GM21786 (cell line): ENCODE measurements around the gene COG2.

Experiments
- ATAC-seq: cut with Tn5 transposase; IDR thresholded peaks from one replicate; pipeline ENCODE4 v1.9.1; 2021; ENCODE audit not compliant: unreplicated experiment

COG2 gene

DNA sequence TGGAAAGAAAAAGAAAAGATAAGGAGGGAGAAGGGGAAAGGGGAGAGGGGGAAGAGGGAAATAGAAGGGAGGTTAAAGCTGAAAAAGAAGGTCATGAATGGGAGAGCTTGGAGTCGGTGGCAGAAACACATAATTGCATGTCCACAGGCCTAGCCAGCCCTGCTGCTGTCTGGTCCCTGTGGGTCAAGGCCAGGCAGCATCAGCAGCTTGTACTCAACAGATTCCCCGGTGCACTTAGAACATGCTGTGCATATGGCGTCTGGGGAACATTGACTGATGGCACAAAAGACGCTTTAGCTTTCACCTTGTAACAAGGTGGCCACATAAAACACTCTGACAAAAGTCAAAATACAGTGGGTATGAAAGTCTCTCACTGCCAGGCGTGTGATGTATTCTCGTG is 25.9 kb downstream of the COG2 start:
- ATAC-seq = no peak

DNA sequence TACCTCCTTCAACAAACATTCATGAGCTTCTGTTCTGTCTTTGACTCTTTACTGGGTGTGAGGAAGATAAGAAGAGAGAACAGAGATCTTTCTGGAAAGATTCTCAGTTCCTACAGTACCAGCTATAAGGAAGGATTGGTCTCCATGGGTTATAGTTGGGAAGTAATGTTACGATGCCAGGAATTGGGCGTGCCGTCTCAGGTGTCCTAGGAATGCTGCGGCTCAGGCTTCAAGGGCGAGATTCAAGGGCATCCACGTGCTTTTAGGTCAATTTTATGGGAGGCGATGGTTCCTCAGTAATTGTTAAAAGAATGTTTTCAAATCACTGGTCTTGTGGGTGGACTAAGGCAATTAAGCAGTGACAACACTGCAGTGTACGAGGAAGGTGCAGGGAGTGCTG is 27.3 kb downstream of the COG2 start:
- ATAC-seq = no peak

DNA sequence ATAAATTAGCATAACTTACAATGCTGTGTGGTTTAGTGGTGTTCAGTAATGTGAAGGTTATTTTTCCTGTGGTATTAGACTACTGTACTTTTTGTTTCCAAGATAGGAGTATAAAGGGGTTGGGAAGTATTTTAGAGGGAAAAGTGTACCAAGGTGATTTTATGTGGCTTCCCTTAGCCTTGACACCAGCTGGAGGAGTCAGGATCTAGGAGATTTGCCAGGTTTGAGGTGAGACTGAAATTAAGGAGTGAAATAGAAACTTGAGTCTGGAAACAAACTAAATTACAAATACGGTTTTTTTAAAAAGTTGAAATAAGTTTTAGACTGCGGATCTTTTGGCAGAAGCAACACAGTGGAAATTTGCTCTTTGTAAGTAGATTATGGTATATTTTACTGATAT is 32.3 kb downstream of the COG2 start:
- no peak for ATAC-seq

DNA sequence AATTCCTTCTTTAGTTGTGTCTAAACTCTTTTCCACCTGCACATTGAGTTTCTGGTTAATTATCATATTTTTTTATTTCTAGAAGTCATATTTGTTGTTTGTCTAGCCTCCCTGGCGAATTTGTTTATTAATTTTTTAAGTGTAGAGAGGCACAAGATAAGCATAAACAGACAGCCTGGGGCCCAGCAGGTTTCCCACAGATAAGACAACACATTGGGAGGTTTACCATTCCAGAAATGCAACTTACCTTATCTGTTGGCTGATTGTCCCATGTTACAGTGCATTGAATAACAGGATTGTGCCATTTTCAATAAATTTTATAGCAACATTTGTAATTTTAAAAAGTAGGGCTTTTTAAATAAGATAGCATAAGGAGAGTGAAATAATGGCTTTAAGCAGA is 34.9 kb downstream of the COG2 start:
- no peak for ATAC-seq

DNA sequence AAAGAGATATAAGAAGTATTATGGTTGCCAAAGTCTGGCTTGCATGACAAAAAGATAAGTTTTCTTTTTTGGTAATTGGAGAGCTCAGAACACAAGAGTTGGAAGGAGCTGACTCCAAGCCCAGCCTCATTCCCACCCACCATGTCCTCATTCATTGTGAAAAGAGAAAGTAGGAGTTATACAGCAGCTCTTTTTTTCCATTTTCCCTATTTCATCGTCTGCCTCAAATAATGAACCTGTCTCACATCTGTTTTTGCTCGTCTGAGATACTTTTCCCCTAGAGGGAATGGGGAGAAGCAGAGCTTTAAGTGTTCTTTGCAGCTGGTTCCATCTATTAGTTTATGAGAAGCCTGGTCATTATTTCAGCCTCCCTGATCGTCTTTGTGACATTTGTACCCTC is 36.9 kb downstream of the COG2 start:
- no peak for ATAC-seq

DNA sequence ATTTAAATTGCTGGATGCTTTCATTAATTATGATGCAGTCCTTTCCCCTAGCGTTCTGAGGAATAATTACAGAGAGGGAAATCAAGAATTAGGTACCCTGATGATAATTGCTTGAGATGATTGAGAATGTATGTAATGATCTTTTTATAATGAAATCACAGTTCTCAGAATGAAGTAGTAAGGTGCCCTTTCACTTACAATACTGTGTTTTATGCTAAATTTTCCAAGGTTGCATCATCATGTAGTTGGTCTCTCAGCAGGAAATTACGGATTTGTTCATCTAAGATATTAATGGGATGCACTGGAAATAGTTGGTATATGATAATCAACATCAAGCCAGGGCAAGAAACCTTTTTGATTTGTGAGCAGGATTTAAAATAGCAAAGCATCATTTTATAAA is 37.5 kb downstream of the COG2 start:
- no peak for ATAC-seq

DNA sequence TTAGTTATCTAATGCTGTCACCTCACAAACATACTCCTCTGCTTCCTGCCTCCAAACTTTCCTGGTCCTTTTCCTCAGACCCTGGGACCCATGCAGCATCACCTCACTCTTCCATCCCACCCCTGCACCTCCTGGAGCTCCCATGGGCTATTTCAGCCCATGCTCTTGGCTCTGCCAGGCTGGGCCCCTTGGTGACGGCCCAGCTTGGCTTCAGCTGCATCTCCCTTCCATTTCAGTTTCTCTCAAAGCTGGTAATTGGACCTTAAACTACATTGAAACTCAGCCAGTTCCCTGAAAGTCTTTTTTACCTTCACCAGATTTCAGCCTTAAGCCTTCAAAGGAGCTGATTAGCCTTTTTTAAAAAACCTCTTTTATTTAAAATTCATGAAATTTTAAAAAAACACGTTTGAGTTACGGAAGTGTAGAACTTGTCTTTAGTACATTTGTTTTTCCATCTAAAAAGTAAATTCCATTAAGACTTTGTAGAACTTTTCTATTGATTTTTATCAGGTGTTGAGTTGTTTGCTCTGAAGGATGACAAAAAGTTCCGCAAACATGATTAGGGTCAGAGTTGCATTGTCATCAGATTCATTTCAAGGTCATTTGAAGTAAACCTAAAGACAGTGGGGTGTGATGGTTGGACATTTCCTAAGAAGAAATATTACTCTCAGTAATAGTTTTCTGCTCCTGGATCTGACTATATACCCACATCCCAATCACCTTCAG is 38.2 kb downstream of the COG2 start:
- ATAC-seq = no peak

DNA sequence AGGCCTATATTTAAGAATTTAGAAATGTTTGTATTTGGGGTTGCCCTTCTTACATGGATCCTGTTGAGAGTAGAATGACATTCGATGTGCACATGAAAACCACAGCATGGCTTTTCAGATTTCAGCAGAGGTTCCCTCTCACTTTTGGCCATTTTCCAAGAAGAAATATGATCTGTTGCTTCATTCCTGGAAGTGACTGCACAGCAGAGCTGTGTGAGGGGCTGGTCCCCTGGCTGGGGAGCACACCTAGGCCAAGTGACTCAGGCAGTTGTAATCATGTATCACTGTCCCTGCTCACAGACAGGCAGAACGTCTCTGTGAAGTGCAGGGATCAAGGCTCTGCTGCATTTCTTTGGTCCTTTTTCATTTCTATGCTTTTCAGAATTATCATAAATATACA is 39.3 kb downstream of the COG2 start:
- no peak for ATAC-seq

DNA sequence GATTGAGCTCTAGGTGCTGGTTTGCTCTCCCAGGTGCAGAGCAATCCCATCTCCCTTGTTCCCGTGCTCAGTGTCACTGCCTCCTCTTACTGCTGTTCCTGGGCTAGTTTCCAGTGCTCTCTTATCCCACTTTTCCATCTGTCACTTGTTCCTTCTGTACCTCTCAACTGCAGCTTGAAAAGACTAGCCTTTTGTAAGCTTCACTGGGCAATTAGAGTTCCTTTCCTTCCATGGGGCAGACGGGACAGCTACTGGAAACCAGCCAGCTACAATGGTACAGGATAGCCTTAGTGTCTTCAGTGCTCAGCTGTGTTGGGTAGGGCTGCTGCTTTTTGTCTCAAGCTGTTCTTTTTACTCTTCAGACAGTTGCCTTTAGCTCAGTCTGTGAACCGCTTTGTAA is 40.0 kb downstream of the COG2 start:
- ATAC-seq = no peak

DNA sequence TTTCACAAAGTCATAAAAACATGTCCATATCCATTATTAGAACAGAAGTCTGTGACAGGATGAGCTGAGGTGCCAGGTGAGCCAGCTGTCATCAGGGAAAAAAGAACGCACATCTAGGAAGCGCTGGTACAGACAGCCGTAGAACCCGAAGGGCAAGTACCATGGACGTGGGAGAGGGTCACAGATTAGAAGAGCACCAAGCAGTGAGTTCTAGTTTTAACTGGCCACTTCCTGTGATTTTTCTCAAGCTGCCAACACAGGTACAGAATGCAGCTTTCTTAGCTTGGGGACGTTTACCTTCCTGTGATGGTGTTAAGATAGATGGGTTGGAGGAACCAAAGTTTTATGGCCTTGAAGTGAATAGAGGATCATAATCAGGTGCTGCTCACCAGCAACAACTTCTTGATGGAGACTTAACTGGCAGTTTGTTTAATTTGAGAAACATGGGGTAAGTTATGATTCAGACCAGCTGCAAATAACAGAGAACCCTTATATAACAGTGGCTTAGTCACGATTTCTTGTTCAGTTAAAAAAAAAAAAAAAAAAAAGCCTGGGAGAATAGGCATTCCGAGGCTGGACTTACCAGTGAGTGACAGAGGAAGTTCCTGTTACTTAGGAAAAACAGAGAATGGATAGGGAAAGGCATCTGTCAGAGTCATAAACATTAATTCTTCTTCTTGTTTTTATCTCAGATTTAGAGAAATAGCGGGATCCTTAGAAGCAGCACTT is 40.8 kb downstream of the COG2 start:
- no peak for ATAC-seq

DNA sequence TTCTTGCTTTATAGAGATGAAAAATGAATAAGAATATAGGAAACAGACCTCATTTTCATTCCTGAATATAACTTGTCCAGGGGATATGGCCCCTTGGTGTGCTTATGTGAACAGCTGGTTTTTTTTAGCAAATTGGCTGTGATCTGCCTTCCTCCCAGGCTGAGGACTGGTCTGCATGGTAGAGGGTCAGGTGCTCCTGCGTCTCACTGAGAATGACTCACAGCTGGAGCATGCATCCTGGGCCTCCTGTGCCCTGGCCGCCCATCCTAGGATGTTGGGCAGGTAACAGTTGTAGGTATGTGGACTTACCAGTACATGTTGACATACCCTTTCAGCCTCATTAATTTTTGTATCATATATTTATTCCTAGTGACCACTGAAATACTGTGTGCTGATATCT is 41.9 kb downstream of the COG2 start:
- ATAC-seq = no peak

DNA sequence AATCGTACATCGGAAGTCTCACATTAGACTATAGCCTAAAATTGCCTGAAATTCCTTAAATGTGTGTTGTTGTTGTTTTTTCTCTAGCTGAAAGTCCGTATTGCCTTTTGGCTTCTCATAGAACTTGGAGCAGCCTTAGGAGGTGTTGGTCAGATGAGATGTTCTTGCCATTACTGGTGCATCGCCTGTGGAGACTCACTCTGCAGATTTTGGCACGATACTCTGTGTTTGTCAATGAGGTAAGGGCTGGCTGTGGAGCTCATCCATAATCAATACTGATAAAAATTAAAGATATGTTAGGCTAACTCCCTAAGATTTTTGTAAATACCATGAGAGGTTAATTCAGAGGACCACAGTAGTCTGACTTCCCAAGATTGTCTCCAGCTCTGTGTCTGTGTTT is 42.7 kb downstream of the COG2 start:
- ATAC-seq = no peak

DNA sequence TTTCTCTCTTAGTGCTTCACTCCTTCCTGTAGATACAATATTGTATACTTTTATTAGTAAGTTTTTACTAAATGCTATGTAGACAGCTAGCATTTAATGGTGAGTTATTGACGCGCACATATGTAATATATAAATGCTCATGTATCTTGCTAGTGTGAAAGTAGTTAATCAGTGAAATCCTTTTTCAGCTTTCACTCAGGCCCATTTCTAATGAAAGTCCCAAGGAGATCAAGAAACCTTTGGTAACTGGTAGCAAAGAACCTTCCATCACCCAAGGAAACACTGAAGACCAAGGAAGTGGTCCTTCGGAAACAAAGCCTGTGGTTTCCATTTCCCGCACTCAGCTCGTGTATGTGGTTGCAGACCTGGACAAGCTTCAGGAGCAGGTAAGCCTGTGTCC is 44.5 kb downstream of the COG2 start:
- ATAC-seq = no peak

DNA sequence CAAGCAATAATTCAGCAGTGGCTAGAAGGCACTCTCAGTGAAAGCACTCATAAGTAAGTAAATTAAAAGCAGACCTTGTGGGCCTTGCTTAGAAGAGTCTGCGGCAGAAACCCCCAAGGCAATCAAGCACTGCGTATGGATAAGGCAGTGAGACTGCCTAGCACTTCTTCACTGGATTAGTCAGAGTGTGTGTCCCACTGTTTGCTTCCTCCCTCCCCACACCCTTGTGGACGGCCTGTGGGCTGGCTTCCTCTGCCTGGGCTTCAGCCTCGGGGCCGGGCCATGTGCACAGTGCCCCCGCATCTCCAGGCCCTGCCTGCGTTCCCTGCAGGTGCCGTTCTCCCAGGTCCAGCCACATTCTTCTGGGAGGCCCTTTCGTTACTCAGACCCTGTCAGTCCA is 47.8 kb downstream of the COG2 start:
- no peak for ATAC-seq

DNA sequence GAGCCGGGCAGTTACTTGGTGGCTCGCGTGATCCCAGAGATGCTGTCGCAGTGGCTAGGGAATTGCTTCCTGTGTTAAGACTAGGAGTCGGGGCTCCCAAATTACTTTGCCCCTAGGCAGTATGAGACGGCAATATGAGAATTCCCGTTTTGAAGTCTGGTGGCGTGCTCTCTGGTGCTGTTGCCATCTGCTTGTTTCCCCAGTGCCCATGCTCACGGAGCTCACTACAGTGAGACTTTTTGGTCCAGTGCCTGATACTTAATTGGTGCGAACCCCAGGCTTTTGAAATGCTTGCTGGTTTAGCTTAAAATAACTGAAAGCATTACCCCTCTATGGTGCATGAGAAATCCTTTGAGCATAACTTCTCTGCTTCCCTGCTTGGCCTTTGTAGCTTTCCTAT is 49.3 kb downstream of the COG2 start:
- ATAC-seq = no peak

DNA sequence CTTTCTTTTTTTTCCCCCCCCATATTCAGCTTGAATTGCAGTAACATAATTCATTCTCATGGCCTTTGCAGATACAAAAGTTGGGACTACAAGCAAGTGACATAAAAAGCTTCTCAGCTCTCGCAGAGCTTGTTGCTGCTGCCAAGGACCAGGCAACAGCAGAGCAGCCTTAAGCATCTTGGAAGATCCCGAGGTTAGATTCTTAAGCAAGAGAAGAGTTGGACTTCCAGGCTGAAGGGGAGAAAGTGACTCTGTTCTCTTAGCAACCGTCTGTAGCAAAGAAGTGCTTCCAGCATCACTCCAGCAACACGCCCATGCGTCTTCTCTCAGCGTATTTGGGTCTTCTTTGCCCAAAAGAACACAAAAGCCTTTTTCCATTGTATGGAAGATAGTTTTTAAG is 50.9 kb downstream of the COG2 start:
- ATAC-seq = no peak

DNA sequence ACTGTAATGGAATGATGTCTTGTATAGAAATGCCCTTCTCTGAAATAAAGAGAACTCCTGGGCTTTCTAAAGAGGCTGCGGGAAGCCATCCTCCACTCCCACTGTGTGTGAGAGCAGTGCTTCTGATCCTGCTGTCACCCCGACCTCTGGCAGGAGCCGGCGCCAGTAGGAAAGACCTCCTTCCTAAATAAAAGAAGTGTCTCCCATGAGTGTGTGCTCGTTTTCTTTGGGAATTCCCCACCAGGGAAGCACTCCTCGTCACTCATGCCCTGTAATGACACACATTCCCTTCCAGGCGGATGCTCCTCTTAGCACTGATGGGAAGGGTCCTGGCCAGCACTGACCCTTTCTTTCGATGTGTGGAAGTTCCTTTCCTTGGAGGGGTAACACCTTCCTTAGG is 51.5 kb downstream of the COG2 start:
- ATAC-seq = no peak

DNA sequence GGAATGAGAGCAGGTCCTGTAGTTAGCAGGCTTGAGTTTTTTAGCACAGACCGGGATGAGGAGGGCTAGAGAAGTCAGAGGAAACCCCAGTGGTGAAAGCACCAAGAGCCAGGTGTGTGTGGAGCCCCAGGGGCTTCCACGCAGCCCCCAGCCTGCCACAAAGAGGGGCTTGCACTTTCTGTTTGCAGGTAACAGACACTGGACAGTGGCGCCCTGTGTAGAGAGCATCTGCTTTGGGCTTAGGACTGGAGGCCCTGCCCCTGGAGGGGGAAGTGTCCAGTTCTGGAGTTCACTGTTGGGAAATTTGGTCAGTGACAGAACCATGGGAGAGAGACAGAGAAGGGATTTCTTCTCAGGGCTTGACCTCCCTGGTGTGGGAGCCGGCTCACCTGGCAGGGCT is 52.2 kb downstream of the COG2 start:
- ATAC-seq = no peak

DNA sequence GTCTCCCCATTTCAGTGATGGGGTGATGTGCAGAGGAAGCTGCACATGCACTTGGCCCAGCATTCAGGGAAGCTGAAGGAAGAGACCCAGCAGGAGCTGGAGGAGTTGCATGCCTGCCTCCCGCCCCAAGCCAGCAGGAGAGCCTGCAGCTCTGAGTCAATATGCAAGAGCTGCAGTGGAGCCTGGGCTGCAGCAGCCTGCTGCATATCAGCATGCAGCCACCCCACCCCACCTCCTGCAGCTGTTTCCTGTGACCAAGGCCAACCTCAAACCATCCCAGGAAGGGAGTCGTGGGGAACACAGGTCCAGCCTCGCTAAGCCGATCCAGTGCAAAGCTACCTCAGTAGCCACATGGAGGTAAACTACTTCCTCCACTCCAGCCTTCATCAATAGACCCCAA is 52.7 kb downstream of the COG2 start:
- ATAC-seq = no peak

DNA sequence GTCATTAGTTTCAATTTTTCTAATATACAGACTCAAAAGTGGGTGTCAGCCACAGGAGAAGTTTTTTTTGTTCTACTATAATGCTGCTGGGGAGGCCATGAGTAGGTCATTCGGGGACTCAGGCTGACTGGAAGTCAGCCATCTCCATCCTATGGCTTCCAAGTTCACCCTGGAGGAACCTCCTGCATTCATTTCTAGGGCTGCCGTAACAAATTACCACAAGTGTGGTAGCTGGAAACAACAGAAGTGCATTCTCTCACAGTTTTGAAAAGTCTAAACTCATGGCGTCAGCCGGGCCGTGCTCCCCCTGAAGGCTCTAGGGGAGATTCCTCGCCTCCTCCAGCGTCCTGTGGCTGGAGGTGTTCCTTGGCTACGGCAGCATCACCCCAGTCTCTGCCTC is 53.9 kb downstream of the COG2 start:
- no peak for ATAC-seq

DNA sequence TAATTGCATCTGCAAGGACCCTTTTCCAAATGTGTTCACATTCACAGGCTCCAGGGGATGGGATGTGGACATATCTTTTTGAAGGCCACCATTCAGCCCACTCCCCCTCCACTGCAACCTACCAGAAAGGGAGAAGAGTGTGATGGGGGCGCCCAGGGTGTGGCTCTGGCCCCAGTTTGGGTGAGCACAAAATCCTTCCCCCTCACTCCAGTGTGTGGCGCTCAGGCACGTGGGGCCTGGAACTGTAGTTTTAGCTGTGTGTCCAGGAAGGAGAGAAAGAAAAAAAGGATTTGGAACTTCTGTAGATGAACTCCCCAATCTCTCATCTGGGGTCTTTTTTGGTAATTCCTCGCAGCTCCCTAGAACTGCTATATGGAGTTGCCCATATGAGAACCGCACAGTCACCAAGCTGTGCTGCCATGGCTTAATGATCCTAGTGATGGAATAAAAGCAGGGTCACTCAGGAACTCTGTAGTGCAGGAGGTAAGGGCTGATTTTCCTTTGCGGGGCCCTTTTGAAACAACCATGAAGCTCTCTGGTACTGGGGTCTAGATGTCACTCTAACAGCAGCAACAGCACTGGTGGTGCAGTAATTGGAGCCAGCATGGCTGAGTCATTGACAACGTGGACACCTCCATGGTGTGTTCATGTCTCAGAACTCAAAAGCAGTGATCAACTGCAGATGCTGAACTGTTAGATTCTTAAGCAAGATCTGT is 54.6 kb downstream of the COG2 start:
- ATAC-seq = no peak

DNA sequence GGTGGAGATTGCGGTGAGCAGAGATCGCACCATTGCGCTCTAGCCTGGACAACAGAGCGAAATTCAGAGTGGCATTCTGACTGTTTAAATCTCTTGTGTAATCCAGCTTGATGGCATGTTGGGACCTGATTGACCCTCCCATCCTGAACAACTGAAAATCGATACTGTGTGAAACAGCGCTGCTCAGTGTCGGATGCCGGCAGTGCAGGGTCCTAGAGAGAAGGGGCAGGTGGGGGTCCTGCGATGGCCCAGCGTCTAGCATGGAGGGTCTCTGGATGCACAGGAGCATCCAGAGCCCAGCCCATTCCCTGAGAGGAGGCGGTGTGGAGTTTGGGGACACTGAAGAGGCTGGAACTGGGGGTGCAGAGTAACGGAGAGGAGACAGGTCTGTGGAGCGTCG is 55.8 kb downstream of the COG2 start:
- no peak for ATAC-seq
